DND-41 (cell line): Measurements from ENCODE around the gene SCGB3A1.

Experiments
- ATAC-seq: fragments of 200-7000 bp; cut with Tn5 transposase; 3 replicates; pipeline ENCODE4 v1.9.1; 2021; ENCODE audit warnings: low read depth; ENCODE audit not compliant: insufficient read depth
- DNase-seq: peaks from one replicate; pipeline ENCODE4 v3.0.0-alpha.2; 2020
- H2AFZ ChIP-seq: 2 replicates; pipeline ENCODE4 v1.6.0; 2012; ENCODE audit warnings: low read depth, low read length
- H3K27ac ChIP-seq: 2 replicates; pipeline ENCODE4 v1.5.1; 2012; ENCODE audit warnings: low read length, inconsistent platforms
- H3K27me3 ChIP-seq: fragments of 200-600 bp; sonication (generic); 2 replicates; pipeline ENCODE4 v1.6.0; 2012; ENCODE audit warnings: low read length, mild to moderate bottlenecking, inconsistent platforms; ENCODE audit not compliant: insufficient read depth, poor library complexity
- H3K36me3 ChIP-seq: 2 replicates; pipeline ENCODE4 v1.5.1; 2012; ENCODE audit warnings: low read length, inconsistent platforms; ENCODE audit not compliant: insufficient read depth
- H3K4me1 ChIP-seq: 2 replicates; pipeline ENCODE4 v1.5.1; 2012; ENCODE audit warnings: mild to moderate bottlenecking, low read length; ENCODE audit not compliant: insufficient read depth
- H3K4me2 ChIP-seq: 2 replicates; pipeline ENCODE4 v1.6.0; 2012; ENCODE audit warnings: mild to moderate bottlenecking, moderate library complexity, low read length, inconsistent platforms; ENCODE audit not compliant: insufficient read depth
- H3K4me3 ChIP-seq, 2 experiments: fragments of 200-600 bp in 1 of 2; shearing (Covaris generic) in 1 of 2; 2 replicates each; pipeline ENCODE4 v1.5.1; 2012 to 2016; ENCODE audit warnings: inconsistent platforms in 2 of 2, low read length in 2 of 2, mild to moderate bottlenecking in 2 of 2, low read depth in 1 of 2, moderate library complexity in 1 of 2
- H3K79me2 ChIP-seq: 2 replicates; pipeline ENCODE4 v1.6.0; 2012; ENCODE audit warnings: low read length, inconsistent platforms; ENCODE audit not compliant: insufficient read depth
- H3K9ac ChIP-seq: 2 replicates; pipeline ENCODE4 v1.6.0; 2012; ENCODE audit warnings: low read depth, mild to moderate bottlenecking, inconsistent platforms, low read length, moderate library complexity
- H3K9me3 ChIP-seq: 2 replicates; pipeline ENCODE4 v1.5.1; 2012; ENCODE audit warnings: low read length, moderate library complexity, mild to moderate bottlenecking, inconsistent platforms; ENCODE audit not compliant: insufficient read depth, severe bottlenecking
- H4K20me1 ChIP-seq: 2 replicates; pipeline ENCODE4 v1.6.0; 2012; ENCODE audit warnings: low read length; ENCODE audit not compliant: insufficient read depth
- CTCF ChIP-seq: IDR thresholded peaks from 2 replicates; pipeline ENCODE4 v1.5.1; 2012; ENCODE audit warnings: borderline replicate concordance, low read length, moderate library complexity, mild to moderate bottlenecking; ENCODE audit not compliant: poor library complexity, severe bottlenecking; ENCODE audit errors: extremely low read depth
- EZH2 ChIP-seq: IDR thresholded peaks from 3 replicates; pipeline ENCODE4 v1.6.1; 2012; ENCODE audit warnings: borderline replicate concordance, low read depth, mild to moderate bottlenecking, moderate library complexity, low read length, inconsistent platforms; ENCODE audit not compliant: severe bottlenecking

Gene SCGB3A1

GRCh38 chr5:180601591-180602480 is 10.5 kb upstream of the SCGB3A1 start:
- no peaks in the 10 kb centered on the region for H4K20me1 ChIP-seq
- H2AFZ ChIP-seq, result no peak overlapping the region
- no peak for DNase-seq
- H3K9me3 ChIP-seq, result no peaks in the 10 kb centered on the region
- no peaks in the 10 kb centered on the region for H3K4me1 ChIP-seq
- H3K4me3 ChIP-seq, result no peak overlapping the region
- H3K27me3 ChIP-seq, result no peaks in the 10 kb centered on the region
- ATAC-seq, result no peak
- no peak for TF ChIP-seq EZH2
- TF ChIP-seq CTCF, result no peak
- H3K79me2 ChIP-seq, result no peaks in the 10 kb centered on the region
- H3K4me2 ChIP-seq, result no peak overlapping the region
- H3K36me3 ChIP-seq, result no peaks in the 10 kb centered on the region
- no peak overlapping the region for H3K9ac ChIP-seq
- no peak overlapping the region for H3K27ac ChIP-seq

- no peaks in the 10 kb centered on the region for H3K9me3 ChIP-seq
- no peak for TF ChIP-seq CTCF
- no peak for TF ChIP-seq EZH2
- no peaks in the 10 kb centered on the region for H3K36me3 ChIP-seq
- H3K27ac ChIP-seq, result no peak overlapping the region
- no peaks in the 10 kb centered on the region for H4K20me1 ChIP-seq
- no peak overlapping the region for H3K9ac ChIP-seq
- ATAC-seq (no peak), DNase-seq (no peak)
- no peak overlapping the region for H3K4me2 ChIP-seq
- no peaks in the 10 kb centered on the region for H3K27me3 ChIP-seq
- H2AFZ ChIP-seq, result no peak overlapping the region
- no peaks in the 10 kb centered on the region for H3K4me1 ChIP-seq
- H3K79me2 ChIP-seq, result no peaks in the 10 kb centered on the region
- no peak overlapping the region for H3K4me3 ChIP-seq
Observed at GRCh38 chr5:180600554-180601041, 9.3 kb upstream of the SCGB3A1 start.

DNA sequence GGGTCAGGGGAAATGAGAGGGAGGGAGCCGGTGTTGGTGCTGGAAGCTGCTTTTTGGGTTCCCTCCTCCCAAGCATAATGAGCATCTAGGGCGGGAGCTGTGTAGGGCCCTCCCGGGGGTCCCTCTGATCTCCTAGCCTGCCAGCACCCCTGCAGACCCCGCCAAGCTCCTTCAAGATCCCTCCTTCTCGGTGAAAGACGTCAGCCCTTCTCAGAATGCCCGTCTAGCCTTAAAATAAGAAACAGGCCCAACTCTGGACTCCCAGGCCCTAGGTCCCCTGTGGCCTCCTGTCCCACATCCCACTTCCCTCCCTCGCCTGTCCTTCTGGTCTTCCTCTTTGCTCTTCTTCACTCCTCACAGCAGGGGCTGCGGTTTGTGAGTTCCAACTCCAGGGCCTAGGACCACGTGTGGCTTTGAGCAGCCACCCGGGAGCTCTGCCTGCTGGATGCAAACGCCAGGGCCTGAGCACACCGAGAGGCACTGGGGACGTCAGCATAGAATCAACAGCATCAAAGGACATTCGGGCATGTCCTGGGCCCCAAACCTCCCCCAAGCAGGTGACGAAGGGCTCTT is 8.8 kb upstream of the SCGB3A1 start:
- Histone ChIP-seq H3K4me3 (no peak overlapping the region), H3K79me2 (no peaks in the 10 kb centered on the region), H3K9ac (no peak overlapping the region), H3K9me3 (no peaks in the 10 kb centered on the region), H3K27me3 (no peaks in the 10 kb centered on the region), H4K20me1 (no peaks in the 10 kb centered on the region), H3K36me3 (no peaks in the 10 kb centered on the region), H2AFZ (no peak overlapping the region), H3K4me2 (no peak overlapping the region), H3K4me1 (no peaks in the 10 kb centered on the region), H3K27ac (no peak overlapping the region)
- no peak for TF ChIP-seq CTCF
- TF ChIP-seq EZH2, result no peak
- no peak for DNase-seq
- no peak for ATAC-seq
